Measurements from ENCODE around the gene ZNF655.
A peak's percentile ranks its signal among the peaks of the same experiment; 100 is the strongest.

Gene ZNF655, protein sequence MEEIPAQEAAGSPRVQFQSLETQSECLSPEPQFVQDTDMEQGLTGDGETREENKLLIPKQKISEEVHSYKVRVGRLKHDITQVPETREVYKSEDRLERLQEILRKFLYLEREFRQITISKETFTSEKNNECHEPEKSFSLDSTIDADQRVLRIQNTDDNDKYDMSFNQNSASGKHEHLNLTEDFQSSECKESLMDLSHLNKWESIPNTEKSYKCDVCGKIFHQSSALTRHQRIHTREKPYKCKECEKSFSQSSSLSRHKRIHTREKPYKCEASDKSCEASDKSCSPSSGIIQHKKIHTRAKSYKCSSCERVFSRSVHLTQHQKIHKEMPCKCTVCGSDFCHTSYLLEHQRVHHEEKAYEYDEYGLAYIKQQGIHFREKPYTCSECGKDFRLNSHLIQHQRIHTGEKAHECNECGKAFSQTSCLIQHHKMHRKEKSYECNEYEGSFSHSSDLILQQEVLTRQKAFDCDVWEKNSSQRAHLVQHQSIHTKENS

DNA sequence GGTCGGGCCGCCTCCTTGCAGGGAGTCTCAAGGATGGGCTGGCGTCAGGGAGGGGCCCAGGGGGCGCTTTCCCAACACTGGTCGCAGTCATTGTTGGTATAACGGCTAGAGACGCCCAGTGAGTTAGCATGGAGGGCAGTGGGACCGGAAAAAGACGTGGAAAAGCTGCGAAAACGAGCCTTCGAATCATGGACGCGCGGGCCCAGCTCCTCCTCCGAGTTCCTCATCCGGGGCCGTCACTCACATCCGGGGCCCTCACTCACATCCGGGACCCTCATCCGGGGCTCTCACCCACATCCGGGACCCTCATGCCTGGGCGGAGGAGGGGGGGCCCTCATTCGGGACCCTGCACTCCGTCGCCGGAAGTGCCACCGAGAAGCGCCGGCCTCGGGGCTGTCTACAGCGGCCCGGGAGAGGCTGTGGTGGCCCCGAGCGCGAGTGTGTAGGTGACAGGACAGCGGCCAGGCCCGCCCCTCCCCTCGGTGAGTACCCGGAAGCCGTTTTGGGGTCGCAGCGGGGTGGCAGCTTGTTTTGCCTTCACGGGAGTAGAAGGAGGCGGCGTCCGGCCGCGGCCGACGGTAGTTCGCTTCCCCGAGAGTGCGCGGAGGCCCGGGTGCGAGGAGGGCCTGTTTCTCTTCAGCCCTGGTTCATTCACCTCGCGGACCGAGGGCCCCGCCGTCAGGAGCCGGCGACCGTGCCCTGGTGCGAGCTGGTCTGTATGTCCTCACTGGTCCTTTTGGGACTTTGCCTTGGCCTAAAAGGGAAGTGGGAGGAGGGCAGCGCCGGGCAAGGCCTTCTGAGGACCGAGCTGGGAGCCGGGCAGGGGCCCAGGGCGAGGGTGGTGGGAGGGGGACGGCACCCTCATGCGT lies at the start of gene ZNF655:
TSS of gene ZNF655 (plus strand) at position 337 of the 869 bp plus-strand sequence. CDS start 1,918 bp downstream, outside the sequence.
- TF ChIP-seq, protein P1, sequence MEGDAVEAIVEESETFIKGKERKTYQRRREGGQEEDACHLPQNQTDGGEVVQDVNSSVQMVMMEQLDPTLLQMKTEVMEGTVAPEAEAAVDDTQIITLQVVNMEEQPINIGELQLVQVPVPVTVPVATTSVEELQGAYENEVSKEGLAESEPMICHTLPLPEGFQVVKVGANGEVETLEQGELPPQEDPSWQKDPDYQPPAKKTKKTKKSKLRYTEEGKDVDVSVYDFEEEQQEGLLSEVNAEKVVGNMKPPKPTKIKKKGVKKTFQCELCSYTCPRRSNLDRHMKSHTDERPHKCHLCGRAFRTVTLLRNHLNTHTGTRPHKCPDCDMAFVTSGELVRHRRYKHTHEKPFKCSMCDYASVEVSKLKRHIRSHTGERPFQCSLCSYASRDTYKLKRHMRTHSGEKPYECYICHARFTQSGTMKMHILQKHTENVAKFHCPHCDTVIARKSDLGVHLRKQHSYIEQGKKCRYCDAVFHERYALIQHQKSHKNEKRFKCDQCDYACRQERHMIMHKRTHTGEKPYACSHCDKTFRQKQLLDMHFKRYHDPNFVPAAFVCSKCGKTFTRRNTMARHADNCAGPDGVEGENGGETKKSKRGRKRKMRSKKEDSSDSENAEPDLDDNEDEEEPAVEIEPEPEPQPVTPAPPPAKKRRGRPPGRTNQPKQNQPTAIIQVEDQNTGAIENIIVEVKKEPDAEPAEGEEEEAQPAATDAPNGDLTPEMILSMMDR (IDR thresholded peaks at IDR 0.05; ENCODE audit: insufficient read depth, missing control alignments), result no peak
- FAIRE-seq (no peak), DNase-seq (ENCODE audit: insufficient read length, low spot score) (peak; percentile 95)

DNA sequence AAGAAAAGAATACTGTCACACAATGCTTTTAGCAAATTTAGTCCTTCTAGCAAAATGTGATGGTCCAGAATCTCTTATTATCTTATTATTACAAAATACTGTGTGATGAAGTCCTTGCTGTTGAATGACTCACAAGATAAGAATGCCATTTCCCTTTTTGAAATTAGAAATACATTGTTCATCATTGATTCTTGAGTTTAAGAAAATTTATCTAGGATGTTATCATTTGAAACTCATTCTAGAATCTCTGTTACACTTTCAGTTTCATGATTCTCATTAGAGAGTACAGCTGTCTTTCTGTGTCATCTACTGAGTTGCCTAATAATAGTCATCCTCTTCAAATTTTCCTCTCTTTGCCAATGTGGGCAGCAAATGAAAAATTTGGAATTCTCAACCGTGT lies 44.4 kb upstream of the ZNF655 start:
- no peak for DNase-seq (ENCODE audit: insufficient read length, low spot score)
- TF ChIP-seq, protein P1 (IDR thresholded peaks at IDR 0.05; ENCODE audit: insufficient read depth, missing control alignments), result no peak
- FAIRE-seq, result no peak

DNA sequence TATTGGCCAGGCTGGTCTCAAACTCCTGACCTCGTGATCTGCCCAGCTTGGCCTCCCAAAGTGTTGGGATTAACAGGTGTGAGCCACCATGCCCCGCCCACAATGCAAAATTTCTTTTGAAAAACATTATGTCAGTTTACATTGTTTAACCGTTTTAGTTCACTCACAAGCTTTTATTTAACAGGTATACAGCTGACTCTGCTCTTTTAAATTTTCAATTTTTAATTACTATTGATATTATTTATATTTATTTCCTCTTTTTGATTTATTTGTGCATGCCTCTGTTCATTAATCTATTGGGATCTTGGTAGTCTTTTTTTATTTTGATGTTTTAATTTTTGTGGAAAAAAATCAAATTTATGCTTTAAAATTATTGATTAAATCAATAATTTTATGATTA lies 37.0 kb upstream of the ZNF655 start:
- TF ChIP-seq, protein P1 (IDR thresholded peaks at IDR 0.05; ENCODE audit: insufficient read depth, missing control alignments), result no peak
- FAIRE-seq, result no peak
- DNase-seq (ENCODE audit: insufficient read length, low spot score), result no peak

DNA sequence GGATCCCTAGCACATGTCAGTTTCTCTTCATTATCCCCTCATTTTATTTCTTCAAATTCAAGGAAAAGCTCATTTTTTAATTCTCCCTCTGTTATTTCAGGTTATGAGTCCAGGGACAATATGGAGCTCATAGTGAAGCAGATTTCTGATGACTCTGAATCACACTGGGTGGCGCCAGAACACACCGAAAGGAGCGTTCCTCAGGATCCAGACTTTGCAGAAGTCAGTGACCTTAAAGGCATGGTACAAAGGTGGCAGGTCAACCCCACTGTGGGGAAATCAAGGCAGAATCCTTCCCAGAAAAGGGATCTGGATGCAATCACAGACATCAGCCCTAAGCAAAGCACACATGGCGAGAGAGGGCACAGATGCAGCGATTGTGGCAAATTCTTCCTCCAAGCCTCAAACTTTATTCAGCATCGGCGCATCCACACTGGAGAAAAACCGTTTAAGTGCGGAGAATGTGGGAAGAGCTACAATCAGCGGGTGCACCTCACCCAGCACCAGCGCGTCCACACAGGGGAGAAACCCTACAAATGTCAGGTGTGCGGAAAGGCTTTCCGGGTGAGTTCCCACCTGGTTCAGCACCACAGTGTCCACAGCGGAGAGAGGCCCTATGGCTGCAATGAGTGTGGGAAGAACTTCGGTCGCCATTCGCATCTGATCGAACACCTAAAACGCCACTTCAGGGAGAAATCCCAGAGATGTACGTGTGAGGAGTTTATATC lies 32.6 kb upstream of the ZNF655 start:
- TF ChIP-seq, protein P1 (IDR thresholded peaks at IDR 0.05; ENCODE audit: insufficient read depth, missing control alignments), result peak; percentile 45
- FAIRE-seq (no peak), DNase-seq (ENCODE audit: insufficient read length, low spot score) (no peak)

DNA sequence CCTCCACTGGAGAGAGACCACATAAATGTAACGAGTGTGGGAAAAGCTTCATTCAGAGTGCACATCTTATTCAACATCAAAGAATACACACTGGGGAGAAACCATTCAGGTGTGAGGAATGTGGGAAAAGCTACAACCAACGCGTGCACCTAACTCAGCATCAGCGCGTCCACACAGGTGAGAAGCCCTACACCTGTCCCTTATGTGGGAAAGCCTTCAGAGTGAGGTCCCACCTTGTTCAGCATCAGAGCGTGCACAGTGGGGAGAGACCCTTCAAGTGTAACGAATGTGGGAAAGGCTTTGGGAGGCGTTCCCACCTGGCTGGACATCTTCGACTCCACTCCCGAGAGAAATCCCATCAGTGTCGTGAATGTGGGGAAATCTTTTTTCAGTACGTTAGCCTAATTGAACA lies 27.1 kb upstream of the ZNF655 start:
- TF ChIP-seq, protein P1 (IDR thresholded peaks at IDR 0.05; ENCODE audit: insufficient read depth, missing control alignments), result no peak
- no peak for DNase-seq (ENCODE audit: insufficient read length, low spot score)
- no peak for FAIRE-seq

DNA sequence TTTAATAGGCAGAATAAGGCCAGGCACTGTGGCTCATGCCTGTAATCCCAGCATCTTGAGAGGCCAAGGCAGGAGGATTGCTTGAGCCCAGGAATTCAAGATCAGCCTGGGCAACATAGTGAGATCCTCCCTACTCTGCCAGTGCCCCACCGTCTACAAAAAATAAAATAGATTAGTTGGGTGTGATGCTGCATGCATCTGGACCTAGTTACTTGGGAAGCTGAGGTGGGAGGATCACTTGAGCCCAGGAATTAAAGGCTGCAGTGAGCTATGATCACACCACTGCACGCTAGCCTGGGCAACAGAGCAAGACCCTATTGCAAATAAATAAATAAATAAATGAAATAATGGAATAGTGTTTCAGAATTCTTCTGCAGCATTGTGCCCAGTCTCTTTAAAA lies 22.8 kb upstream of the ZNF655 start:
- DNase-seq (ENCODE audit: insufficient read length, low spot score) (no peak), FAIRE-seq (no peak)
- TF ChIP-seq, protein P1 (IDR thresholded peaks at IDR 0.05; ENCODE audit: insufficient read depth, missing control alignments), result no peak
